ENCODE measurements around the gene FMNL2. TPM values are rescaled to one million over a fixed set of nuclear protein-coding genes. Genes with fewer than 3 reads are reported as not detected.

FMNL2 gene
- total RNA-seq, 1 experiment from 2014 or later = 33.6 TPM

DNA sequence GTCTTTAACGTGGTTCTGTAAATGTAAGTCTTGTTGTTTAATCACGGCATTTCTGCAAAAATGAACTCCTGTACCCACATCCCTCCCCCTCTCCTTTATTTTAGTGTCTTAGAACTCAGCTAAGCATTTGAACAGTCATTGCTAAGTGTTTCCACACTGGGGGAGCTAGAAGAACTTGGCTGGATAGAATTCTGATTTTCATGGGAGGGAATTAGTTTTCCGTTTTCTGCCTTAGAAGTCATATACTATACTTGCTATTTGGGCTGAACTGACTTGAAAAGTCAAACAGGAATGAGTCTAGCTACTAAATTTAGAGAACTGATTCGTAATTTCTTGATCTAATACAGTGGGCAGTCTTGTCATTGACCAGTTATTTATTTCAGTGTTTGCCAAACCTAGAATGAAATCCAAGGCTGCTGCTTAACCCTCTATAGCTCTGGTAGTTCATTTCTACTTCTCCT is 61.1 kb downstream of the FMNL2 start:
- BruUV-seq (replicated peaks) = no TSS peak
- DNase-seq (ENCODE audit: low read depth, low spot score) (no peak), ATAC-seq (no peak)
- Histone ChIP-seq H3K36me3 (ENCODE audit: control insufficient read depth, insufficient read depth, low read length) (no peaks in the 10 kb centered on the region), H3K4me3 (ENCODE audit: low read depth in 2 of 2, low read length in 2 of 2) (no peak overlapping the region), H3K27ac (ENCODE audit: low read length) (no peak overlapping the region; the same call in 1 of the 2 replicates), H3K27me3 (ENCODE audit: control insufficient read depth, insufficient read depth, low read length) (no peaks in the 10 kb centered on the region), H3K4me1 (ENCODE audit: control insufficient read depth, insufficient read depth, low read length) (peaks cover 19% of the 10 kb centered on the region), H3K9me3 (ENCODE audit: control insufficient read depth, insufficient read depth, low read depth, low read length) (no peaks in the 10 kb centered on the region)
- intact Hi-C loops (cut with micrococcal nuclease; ENCODE audit: unreplicated experiment) (no loop called here), in situ Hi-C loops (cut with HindIII; ENCODE audit: low pct_unique_long_range_greater_than_20kb, low sequenced_read_pairs) (no loop called here)
- POLR2A ChIA-PET = no interaction called here
- CTCF ChIA-PET = interaction anchor here (1.2 kb wide), 1 partner anchor 9 kb away, joined by 3 read pairs; no protein-coding TSS in a partner anchor
- TF ChIP-seq SIN3A (IDR thresholded peaks at IDR 0.05; ENCODE audit: borderline replicate concordance, insufficient read depth, low read depth, low read length) (no peak), TCF7L2 (IDR thresholded peaks at IDR 0.05; ENCODE audit: low read depth, low read length) (no peak), POLR2AphosphoS5 (IDR thresholded peaks at IDR 0.05; ENCODE audit: low read depth, low read length) (no peak)
- TF ChIP-seq, protein P1, sequence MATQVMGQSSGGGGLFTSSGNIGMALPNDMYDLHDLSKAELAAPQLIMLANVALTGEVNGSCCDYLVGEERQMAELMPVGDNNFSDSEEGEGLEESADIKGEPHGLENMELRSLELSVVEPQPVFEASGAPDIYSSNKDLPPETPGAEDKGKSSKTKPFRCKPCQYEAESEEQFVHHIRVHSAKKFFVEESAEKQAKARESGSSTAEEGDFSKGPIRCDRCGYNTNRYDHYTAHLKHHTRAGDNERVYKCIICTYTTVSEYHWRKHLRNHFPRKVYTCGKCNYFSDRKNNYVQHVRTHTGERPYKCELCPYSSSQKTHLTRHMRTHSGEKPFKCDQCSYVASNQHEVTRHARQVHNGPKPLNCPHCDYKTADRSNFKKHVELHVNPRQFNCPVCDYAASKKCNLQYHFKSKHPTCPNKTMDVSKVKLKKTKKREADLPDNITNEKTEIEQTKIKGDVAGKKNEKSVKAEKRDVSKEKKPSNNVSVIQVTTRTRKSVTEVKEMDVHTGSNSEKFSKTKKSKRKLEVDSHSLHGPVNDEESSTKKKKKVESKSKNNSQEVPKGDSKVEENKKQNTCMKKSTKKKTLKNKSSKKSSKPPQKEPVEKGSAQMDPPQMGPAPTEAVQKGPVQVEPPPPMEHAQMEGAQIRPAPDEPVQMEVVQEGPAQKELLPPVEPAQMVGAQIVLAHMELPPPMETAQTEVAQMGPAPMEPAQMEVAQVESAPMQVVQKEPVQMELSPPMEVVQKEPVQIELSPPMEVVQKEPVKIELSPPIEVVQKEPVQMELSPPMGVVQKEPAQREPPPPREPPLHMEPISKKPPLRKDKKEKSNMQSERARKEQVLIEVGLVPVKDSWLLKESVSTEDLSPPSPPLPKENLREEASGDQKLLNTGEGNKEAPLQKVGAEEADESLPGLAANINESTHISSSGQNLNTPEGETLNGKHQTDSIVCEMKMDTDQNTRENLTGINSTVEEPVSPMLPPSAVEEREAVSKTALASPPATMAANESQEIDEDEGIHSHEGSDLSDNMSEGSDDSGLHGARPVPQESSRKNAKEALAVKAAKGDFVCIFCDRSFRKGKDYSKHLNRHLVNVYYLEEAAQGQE (IDR thresholded peaks at IDR 0.05; ENCODE audit: insufficient read depth in 1 of 2, low read depth in 2 of 2, low read length in 1 of 2) = no peak
- TF ChIP-seq, protein P2, sequence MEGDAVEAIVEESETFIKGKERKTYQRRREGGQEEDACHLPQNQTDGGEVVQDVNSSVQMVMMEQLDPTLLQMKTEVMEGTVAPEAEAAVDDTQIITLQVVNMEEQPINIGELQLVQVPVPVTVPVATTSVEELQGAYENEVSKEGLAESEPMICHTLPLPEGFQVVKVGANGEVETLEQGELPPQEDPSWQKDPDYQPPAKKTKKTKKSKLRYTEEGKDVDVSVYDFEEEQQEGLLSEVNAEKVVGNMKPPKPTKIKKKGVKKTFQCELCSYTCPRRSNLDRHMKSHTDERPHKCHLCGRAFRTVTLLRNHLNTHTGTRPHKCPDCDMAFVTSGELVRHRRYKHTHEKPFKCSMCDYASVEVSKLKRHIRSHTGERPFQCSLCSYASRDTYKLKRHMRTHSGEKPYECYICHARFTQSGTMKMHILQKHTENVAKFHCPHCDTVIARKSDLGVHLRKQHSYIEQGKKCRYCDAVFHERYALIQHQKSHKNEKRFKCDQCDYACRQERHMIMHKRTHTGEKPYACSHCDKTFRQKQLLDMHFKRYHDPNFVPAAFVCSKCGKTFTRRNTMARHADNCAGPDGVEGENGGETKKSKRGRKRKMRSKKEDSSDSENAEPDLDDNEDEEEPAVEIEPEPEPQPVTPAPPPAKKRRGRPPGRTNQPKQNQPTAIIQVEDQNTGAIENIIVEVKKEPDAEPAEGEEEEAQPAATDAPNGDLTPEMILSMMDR (IDR thresholded peaks at IDR 0.05) = no peak

DNA sequence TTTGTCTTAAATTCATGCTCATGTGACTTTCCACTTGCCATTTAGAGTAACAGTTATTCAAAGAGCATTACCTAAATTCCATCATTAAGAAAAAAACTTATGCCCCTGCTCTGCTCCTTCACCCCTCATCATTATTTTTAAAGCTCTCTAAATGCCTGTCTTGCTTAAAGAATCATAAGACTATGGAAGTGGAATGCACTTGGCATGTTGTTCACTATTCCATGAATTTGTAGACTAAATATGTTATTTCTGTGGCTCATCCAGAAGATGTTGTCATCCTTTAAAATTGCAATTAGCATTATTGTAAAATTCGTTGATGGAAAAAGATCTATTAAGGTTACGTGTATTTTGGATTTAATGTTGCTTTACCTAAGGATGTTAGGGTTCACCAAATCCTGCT is 61.8 kb downstream of the FMNL2 start:
- ChIA-PET CTCF (interaction anchor here (1.2 kb wide), 1 partner anchor 9 kb away, joined by 3 read pairs; no protein-coding TSS in a partner anchor), POLR2A (no interaction called here)
- in situ Hi-C loops (cut with HindIII; ENCODE audit: low pct_unique_long_range_greater_than_20kb, low sequenced_read_pairs) (no loop called here), intact Hi-C loops (cut with micrococcal nuclease; ENCODE audit: unreplicated experiment) (no loop called here)
- no peak overlapping the region for H3K27ac ChIP-seq (ENCODE audit: low read length)
- H3K36me3 ChIP-seq (ENCODE audit: control insufficient read depth, insufficient read depth, low read length) = no peaks in the 10 kb centered on the region
- TF ChIP-seq, protein P1 (IDR thresholded peaks at IDR 0.05; ENCODE audit: insufficient read depth in 1 of 2, low read depth in 2 of 2, low read length in 1 of 2) = no peak
- no peak for TF ChIP-seq SIN3A (IDR thresholded peaks at IDR 0.05; ENCODE audit: borderline replicate concordance, insufficient read depth, low read depth, low read length)
- H3K9me3 ChIP-seq (ENCODE audit: control insufficient read depth, insufficient read depth, low read depth, low read length) = no peaks in the 10 kb centered on the region
- H3K4me3 ChIP-seq (ENCODE audit: low read depth in 2 of 2, low read length in 2 of 2) = no peak overlapping the region
- no TSS peak for BruUV-seq (replicated peaks)
- no peaks in the 10 kb centered on the region for H3K27me3 ChIP-seq (ENCODE audit: control insufficient read depth, insufficient read depth, low read length)
- DNase-seq (ENCODE audit: low read depth, low spot score) (no peak), ATAC-seq (no peak)
- peaks cover 25% of the 10 kb centered on the region for H3K4me1 ChIP-seq (ENCODE audit: control insufficient read depth, insufficient read depth, low read length)

Measured in Panc1 (cell line).